SU-DHL-6 (cell line): Measurements from ENCODE around the gene GJC2.

Source experiments
- CTCF ChIP-seq: fragments of 200-600 bp; sonication (generic); IDR thresholded peaks from one replicate; pipeline ENCODE4 v1.5.1; 2017; ENCODE audit warnings: antibody characterized with exemption, mild to moderate bottlenecking, low read length, moderate library complexity; ENCODE audit not compliant: insufficient read depth, poor library complexity, severe bottlenecking
- EZH2phosphoT487 ChIP-seq: fragments of 200-600 bp; sonication (generic), shearing (Covaris generic); conservative IDR thresholded peaks from 2 replicates; pipeline ENCODE4 v1.6.1; 2018; ENCODE audit warnings: mild to moderate bottlenecking, antibody characterized with exemption, low read length, moderate library complexity, mixed read lengths

GRCh38 chr1:228142701-228143136 lies 7.0 kb upstream of the GJC2 start:
- TF ChIP-seq CTCF, result no peak
- TF ChIP-seq EZH2phosphoT487, result no peak
